Measurements from ENCODE around the gene TRAIP.

DNA sequence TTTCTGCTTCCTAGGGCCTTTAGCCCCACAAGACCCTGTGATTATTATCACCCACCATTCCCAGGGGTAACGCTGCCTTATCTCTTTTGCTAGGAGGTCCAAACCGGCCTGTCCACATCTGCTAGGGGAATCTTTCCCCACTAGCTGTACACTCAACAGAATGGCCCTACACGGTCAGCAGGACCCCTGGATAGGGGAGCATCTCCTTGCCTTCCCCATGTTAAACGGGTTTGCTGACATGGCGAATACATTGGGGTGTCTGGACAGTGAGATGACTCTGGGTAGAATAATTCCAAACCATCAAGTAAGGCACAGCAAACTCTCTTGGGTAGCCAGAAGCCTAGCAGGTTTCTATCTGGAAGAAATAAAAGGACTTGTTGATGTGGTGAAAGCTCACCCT, 702 bp downstream of the TRAIP start:
- TF ChIP-seq, protein P1, sequence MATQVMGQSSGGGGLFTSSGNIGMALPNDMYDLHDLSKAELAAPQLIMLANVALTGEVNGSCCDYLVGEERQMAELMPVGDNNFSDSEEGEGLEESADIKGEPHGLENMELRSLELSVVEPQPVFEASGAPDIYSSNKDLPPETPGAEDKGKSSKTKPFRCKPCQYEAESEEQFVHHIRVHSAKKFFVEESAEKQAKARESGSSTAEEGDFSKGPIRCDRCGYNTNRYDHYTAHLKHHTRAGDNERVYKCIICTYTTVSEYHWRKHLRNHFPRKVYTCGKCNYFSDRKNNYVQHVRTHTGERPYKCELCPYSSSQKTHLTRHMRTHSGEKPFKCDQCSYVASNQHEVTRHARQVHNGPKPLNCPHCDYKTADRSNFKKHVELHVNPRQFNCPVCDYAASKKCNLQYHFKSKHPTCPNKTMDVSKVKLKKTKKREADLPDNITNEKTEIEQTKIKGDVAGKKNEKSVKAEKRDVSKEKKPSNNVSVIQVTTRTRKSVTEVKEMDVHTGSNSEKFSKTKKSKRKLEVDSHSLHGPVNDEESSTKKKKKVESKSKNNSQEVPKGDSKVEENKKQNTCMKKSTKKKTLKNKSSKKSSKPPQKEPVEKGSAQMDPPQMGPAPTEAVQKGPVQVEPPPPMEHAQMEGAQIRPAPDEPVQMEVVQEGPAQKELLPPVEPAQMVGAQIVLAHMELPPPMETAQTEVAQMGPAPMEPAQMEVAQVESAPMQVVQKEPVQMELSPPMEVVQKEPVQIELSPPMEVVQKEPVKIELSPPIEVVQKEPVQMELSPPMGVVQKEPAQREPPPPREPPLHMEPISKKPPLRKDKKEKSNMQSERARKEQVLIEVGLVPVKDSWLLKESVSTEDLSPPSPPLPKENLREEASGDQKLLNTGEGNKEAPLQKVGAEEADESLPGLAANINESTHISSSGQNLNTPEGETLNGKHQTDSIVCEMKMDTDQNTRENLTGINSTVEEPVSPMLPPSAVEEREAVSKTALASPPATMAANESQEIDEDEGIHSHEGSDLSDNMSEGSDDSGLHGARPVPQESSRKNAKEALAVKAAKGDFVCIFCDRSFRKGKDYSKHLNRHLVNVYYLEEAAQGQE (IDR thresholded peaks at IDR 0.05; ENCODE audit: insufficient read depth in 1 of 2, low read depth in 2 of 2, low read length in 1 of 2), result no peak
- TF ChIP-seq POLR2AphosphoS5 (IDR thresholded peaks at IDR 0.05; ENCODE audit: low read depth, low read length) (no peak), TCF7L2 (IDR thresholded peaks at IDR 0.05; ENCODE audit: low read depth, low read length) (no peak)
- TF ChIP-seq, protein P2, sequence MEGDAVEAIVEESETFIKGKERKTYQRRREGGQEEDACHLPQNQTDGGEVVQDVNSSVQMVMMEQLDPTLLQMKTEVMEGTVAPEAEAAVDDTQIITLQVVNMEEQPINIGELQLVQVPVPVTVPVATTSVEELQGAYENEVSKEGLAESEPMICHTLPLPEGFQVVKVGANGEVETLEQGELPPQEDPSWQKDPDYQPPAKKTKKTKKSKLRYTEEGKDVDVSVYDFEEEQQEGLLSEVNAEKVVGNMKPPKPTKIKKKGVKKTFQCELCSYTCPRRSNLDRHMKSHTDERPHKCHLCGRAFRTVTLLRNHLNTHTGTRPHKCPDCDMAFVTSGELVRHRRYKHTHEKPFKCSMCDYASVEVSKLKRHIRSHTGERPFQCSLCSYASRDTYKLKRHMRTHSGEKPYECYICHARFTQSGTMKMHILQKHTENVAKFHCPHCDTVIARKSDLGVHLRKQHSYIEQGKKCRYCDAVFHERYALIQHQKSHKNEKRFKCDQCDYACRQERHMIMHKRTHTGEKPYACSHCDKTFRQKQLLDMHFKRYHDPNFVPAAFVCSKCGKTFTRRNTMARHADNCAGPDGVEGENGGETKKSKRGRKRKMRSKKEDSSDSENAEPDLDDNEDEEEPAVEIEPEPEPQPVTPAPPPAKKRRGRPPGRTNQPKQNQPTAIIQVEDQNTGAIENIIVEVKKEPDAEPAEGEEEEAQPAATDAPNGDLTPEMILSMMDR (IDR thresholded peaks at IDR 0.05), result no peak

Data from Panc1 (cell line).